ENCODE measurements around the gene XPO5. TPM values are rescaled to one million over a fixed set of nuclear protein-coding genes. Genes with fewer than 3 reads are reported as not detected.

The XPO5 gene
- total and polyA plus RNA-seq, 12 donors = 6.9 to 20.1 (median 16.9) TPM

- DNase-seq = no peak
- TF ChIP-seq CTCF (IDR thresholded peaks at IDR 0.05) = no peak
Observed at GRCh38 chr6:43623880-43624785, 48.3 kb upstream of the XPO5 start.

GRCh38 chr6:43622541-43622940 is 46.7 kb upstream of the XPO5 start:
- WGBS, 2 donors = 93 to 96% methylated on average over 10 of the region's 10 CpGs
- no peak for TF ChIP-seq CTCF (IDR thresholded peaks at IDR 0.05)
- Histone ChIP-seq H3K9me3 (no peaks in the 10 kb centered on the region), H3K27ac (no peak overlapping the region), H3K4me3 (no peak overlapping the region), H3K27me3 (no peaks in the 10 kb centered on the region), H3K36me3 (peaks cover 0 to 90% (median 52%) of the 10 kb centered on the region in 9 donors), H3K4me1 (peaks cover 7 to 22% (median 13%) of the 10 kb centered on the region in 9 donors)
- no peak for ATAC-seq
- DNase-seq = no peak
- intact Hi-C loops (cut with DNase I) = no loop called here

More at GRCh38 chr6:43623880-43624785, 48.3 kb upstream of the XPO5 start:
- ATAC-seq = no peak
- Histone ChIP-seq H3K27ac (no peak overlapping the region), H3K4me1 (peaks cover 10 to 29% (median 18%) of the 10 kb centered on the region in 9 donors), H3K27me3 (no peaks in the 10 kb centered on the region), H3K9me3 (no peaks in the 10 kb centered on the region), H3K36me3 (peaks cover 0 to 75% (median 52%) of the 10 kb centered on the region in 9 donors), H3K4me3 (no peak overlapping the region)
- intact Hi-C loops (cut with DNase I) = no loop called here
- 87 to 91% methylated on average over 12 of the region's 12 CpGs for WGBS, 2 donors

GRCh38 chr6:43621836-43622180 is 46.0 kb upstream of the XPO5 start:
- Histone ChIP-seq H3K9me3 (no peaks in the 10 kb centered on the region), H3K4me1 (peaks cover 0 to 15% (median 7%) of the 10 kb centered on the region in 9 donors), H3K4me3 (no peak overlapping the region), H3K27ac (no peak overlapping the region), H3K27me3 (no peaks in the 10 kb centered on the region), H3K36me3 (peaks cover 0 to 94% (median 52%) of the 10 kb centered on the region in 9 donors)
- TF ChIP-seq CTCF (IDR thresholded peaks at IDR 0.05) = no peak
- DNase-seq = no peak
- ATAC-seq = no peak
- 94% methylated on average over 10 of the region's 10 CpGs for WGBS, 2 donors
- intact Hi-C loops (cut with DNase I) = no loop called here

GRCh38 chr6:43621078-43621835 is 45.4 kb upstream of the XPO5 start:
- Histone ChIP-seq H3K27ac (no peak overlapping the region), H3K4me3 (no peak overlapping the region), H3K9me3 (no peaks in the 10 kb centered on the region), H3K27me3 (no peaks in the 10 kb centered on the region), H3K4me1 (peaks cover 0 to 9% (median 1%) of the 10 kb centered on the region in 9 donors), H3K36me3 (peaks cover 0 to 96% (median 52%) of the 10 kb centered on the region in 9 donors)
- ATAC-seq (peak in 3 of 8 donors; percentile 5 to 25 (median 16)), DNase-seq (no peak)
- intact Hi-C loops (cut with DNase I) = no loop called here
- WGBS, 2 donors = 91 to 93% methylated on average over 12 of the region's 12 CpGs
- no peak for TF ChIP-seq CTCF (IDR thresholded peaks at IDR 0.05)
